ENCODE data around the gene BHLHE40. TPM values are rescaled to one million over a fixed set of nuclear protein-coding genes. Genes with fewer than 3 reads are reported as not detected.

Gene BHLHE40
- total and polyA plus RNA-seq, 2 of the 4 experiments (the other 2 are of a cell fraction): 22.8 to 31.8 TPM

DNA sequence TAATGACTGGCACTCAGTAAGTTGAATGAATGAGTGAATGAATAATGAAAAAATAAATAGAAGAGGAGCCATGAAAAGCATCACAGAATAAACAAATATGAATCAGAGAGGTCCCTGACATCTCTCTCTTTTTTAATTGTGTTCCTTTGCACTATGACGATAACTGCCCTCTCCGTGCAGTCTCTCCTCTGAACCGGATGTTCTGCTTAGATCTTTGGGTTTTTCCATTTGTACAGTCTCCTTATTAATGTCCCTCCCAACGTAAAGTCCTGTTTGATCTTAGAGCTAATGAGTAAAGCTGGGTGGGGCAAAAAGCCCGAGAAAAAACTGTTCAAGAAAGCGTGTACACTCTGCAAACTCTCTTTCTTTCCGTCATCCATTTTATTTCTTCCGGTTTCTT is 28.3 kb upstream of the BHLHE40 start:
- in situ Hi-C loops (cut with MboI; ENCODE audit: low sequenced_read_pairs): loop anchor here (10.0 kb wide), 1 partner anchor 46 kb away; no protein-coding TSS in a partner anchor
- H2AFZ ChIP-seq (replicated peaks; ENCODE audit: low read length, poor library complexity): no peak overlapping the region
- no peaks in the 10 kb centered on the region for H4K20me1 ChIP-seq (ENCODE audit: insufficient read depth, low read length)
- BruUV-seq (replicated peaks): no TSS peak
- no peak overlapping the region for H3K4ac ChIP-seq (ENCODE audit: low read depth, low read length)
- H2AK5ac ChIP-seq (ENCODE audit: low read depth, low read length): no peak overlapping the region
- no peak overlapping the region for H2BK5ac ChIP-seq (ENCODE audit: low read depth, low read length, poor library complexity, severe bottlenecking)
- no peaks in the 10 kb centered on the region for H3K4me1 ChIP-seq (ENCODE audit: control insufficient read depth, insufficient read depth, low read length)
- dilution Hi-C loops (cut with HindIII; ENCODE audit: low sequenced_read_pairs, unreplicated experiment): no loop called here
- CTCF ChIA-PET: no interaction called here
- H3K9me1 ChIP-seq (ENCODE audit: insufficient read depth, low read length): no peaks in the 10 kb centered on the region; the same call in 1 of the 2 replicates
- H3K18ac ChIP-seq (ENCODE audit: low read depth, low read length): no peak overlapping the region
- peaks cover 2% of the 10 kb centered on the region; the same call in 1 of the 2 replicates for H3K27me3 ChIP-seq (ENCODE audit: control insufficient read depth, insufficient read depth, low read length)
- no peak overlapping the region for H3K56ac ChIP-seq (ENCODE audit: extremely low read depth, insufficient read depth, low read length)
- H3K79me1 ChIP-seq (ENCODE audit: low read depth in 1 of 2, low read length in 2 of 2): no peaks in the 10 kb centered on the region
- H4K91ac ChIP-seq (ENCODE audit: insufficient read depth, low read depth, low read length): no peak overlapping the region
- H3K14ac ChIP-seq (replicated peaks; ENCODE audit: low read depth, low read length): no peak overlapping the region
- no peak for TF ChIP-seq MAZ (IDR thresholded peaks at IDR 0.05; ENCODE audit: borderline replicate concordance, low read depth, low read length)
- TF ChIP-seq POLR2A (IDR thresholded peaks at IDR 0.05; ENCODE audit: low read depth, low read length): no peak
- no peak for TF ChIP-seq RFX5 (IDR thresholded peaks at IDR 0.05; ENCODE audit: low read depth, low read length)
- TF ChIP-seq RCOR1 (IDR thresholded peaks at IDR 0.05; ENCODE audit: insufficient replicate concordance, low read length): no peak
- TF ChIP-seq, protein P1, sequence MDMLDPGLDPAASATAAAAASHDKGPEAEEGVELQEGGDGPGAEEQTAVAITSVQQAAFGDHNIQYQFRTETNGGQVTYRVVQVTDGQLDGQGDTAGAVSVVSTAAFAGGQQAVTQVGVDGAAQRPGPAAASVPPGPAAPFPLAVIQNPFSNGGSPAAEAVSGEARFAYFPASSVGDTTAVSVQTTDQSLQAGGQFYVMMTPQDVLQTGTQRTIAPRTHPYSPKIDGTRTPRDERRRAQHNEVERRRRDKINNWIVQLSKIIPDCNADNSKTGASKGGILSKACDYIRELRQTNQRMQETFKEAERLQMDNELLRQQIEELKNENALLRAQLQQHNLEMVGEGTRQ (IDR thresholded peaks at IDR 0.05; ENCODE audit: low read depth, low read length): no peak
- no peak for TF ChIP-seq SMC3 (IDR thresholded peaks at IDR 0.05; ENCODE audit: low read depth, low read length)
- TF ChIP-seq BHLHE40 (IDR thresholded peaks at IDR 0.05; ENCODE audit: low read depth, low read length): no peak
- TF ChIP-seq CEBPB (IDR thresholded peaks at IDR 0.05; ENCODE audit: low read depth, low read length): no peak
- no peak for TF ChIP-seq CHD1 (IDR thresholded peaks at IDR 0.05; ENCODE audit: low read depth, low read length)
- H2BK120ac ChIP-seq (ENCODE audit: low read depth, low read length): no peak overlapping the region
- POLR2A ChIA-PET (ENCODE audit: unreplicated experiment): no interaction called here
- H4K5ac ChIP-seq (ENCODE audit: low read depth, low read length): no peak overlapping the region
- H2BK15ac ChIP-seq (ENCODE audit: low read depth, low read length): no peak overlapping the region
- H3K27ac ChIP-seq (ENCODE audit: insufficient read depth, low read length): no peak overlapping the region
- DNase-seq (no peak), ATAC-seq (ENCODE audit: low read depth) (no peak)
- H3K36me3 ChIP-seq (ENCODE audit: control insufficient read depth, insufficient read depth, low read length): no peaks in the 10 kb centered on the region
- WGBS, 2 experiments (ENCODE audit: extremely low coverage in 2 of 2, insufficient read length in 1 of 2): no CpG with 5 or more reads among the region's 8 CpGs
- no peak overlapping the region for H4K8ac ChIP-seq (ENCODE audit: low read depth in 2 of 2, low read length in 2 of 2)
- intact Hi-C loops (cut with micrococcal nuclease): no loop called here
- no peak overlapping the region for H3K23ac ChIP-seq (ENCODE audit: low read depth, low read length)
- no peak overlapping the region for H3K9ac ChIP-seq (ENCODE audit: low read depth, low read length)
- H2AK9ac ChIP-seq (replicated peaks; ENCODE audit: low read depth, low read length, poor library complexity): no peak overlapping the region
- H2BK20ac ChIP-seq (ENCODE audit: low read depth, low read length): no peak overlapping the region
- H3K4me3 ChIP-seq (ENCODE audit: insufficient read depth, low read depth, low read length): no peak overlapping the region
- no peaks in the 10 kb centered on the region for H3K9me3 ChIP-seq (ENCODE audit: control insufficient read depth, insufficient read depth, low read length)
- no peak overlapping the region for H3K4me2 ChIP-seq (ENCODE audit: low read depth, low read length)

Data from IMR-90 (cell line).